Adrenal gland (tissue), 5 donors: ENCODE measurements around the gene TGFBRAP1.

Source experiments
- POLR2A ChIP-seq, 2 donors: fragments of 450-650 bp; IDR thresholded peaks; one replicate each; pipeline ENCODE4 v1.6.1; 2017; ENCODE audit warnings: antibody characterized with exemption in 2 of 2, mild to moderate bottlenecking in 2 of 2, moderate library complexity in 1 of 2
- TF ChIP-seq, protein P1 (sequence below), 6 experiments: fragments of 450-650 bp in 4 of 6; fragments of 200-600 bp in 2 of 6; sonication (generic) in 1 of 6; IDR thresholded peaks; 1 replicate in 5 of 6; 2 replicates in 1 of 6; pipeline versions ENCODE4 v1.5.1 to v1.8.0; 2016 to 2021; ENCODE audit warnings: antibody characterized with exemption in 6 of 6, mild to moderate bottlenecking in 2 of 6, moderate library complexity in 1 of 6
- donor health status: DM: no; HTN: no; CAD: no.

GRCh38 chr2:105376010-105376409 lies 46.5 kb upstream of the TGFBRAP1 start:
- TF ChIP-seq, protein P1, sequence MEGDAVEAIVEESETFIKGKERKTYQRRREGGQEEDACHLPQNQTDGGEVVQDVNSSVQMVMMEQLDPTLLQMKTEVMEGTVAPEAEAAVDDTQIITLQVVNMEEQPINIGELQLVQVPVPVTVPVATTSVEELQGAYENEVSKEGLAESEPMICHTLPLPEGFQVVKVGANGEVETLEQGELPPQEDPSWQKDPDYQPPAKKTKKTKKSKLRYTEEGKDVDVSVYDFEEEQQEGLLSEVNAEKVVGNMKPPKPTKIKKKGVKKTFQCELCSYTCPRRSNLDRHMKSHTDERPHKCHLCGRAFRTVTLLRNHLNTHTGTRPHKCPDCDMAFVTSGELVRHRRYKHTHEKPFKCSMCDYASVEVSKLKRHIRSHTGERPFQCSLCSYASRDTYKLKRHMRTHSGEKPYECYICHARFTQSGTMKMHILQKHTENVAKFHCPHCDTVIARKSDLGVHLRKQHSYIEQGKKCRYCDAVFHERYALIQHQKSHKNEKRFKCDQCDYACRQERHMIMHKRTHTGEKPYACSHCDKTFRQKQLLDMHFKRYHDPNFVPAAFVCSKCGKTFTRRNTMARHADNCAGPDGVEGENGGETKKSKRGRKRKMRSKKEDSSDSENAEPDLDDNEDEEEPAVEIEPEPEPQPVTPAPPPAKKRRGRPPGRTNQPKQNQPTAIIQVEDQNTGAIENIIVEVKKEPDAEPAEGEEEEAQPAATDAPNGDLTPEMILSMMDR (IDR thresholded peaks at IDR 0.05) = no peak
- no peak for TF ChIP-seq POLR2A (IDR thresholded peaks at IDR 0.05)
